ENCODE measurements around the gene DTNA.

- no peak for TF ChIP-seq CTCF (conservative IDR thresholded peaks at IDR 0.05 in 1 of 2, IDR thresholded peaks at IDR 0.05 in 1 of 2; ENCODE audit: low read depth in 1 of 2, low read length in 2 of 2)
- no peak for TF ChIP-seq EZH2 (IDR thresholded peaks at IDR 0.05; ENCODE audit: low read length, missing control alignments)
Observed at GRCh38 chr18:34866310-34866709, 156.2 kb downstream of the DTNA start.

Data from fibroblast of lung (primary cell).